Heart left ventricle (tissue), 16 donors: ENCODE measurements around the gene ITGB4. TPM values are rescaled to one million over a fixed set of nuclear protein-coding genes. Genes with fewer than 3 reads are reported as not detected.

Experiments
- ATAC-seq, 4 donors: fragments of 200-7000 bp; cut with Tn5 transposase; one replicate each; pipeline ENCODE4 v1.9.1; 2020 to 2022; ENCODE audit warnings: moderate library complexity in 4 of 4, mild to moderate bottlenecking in 3 of 4, moderate number of reproducible peaks in 1 of 4
- DNase-seq, 5 donors: peaks; one replicate each; pipeline ENCODE4 v3.0.0-alpha.2; 2020
- H3K27ac ChIP-seq, 12 donors: fragments of 200-600 bp; sonication (generic) in 4 of 12; one replicate each; pipeline versions ENCODE4 v1.5.0 to v1.8.0; 2016 to 2022; ENCODE audit warnings: mild to moderate bottlenecking in 2 of 12
- H3K27me3 ChIP-seq, 9 donors: fragments of 200-600 bp; sonication (generic) in 2 of 9; one replicate each; pipeline versions ENCODE4 v1.5.1 to v1.8.0; 2016 to 2022; ENCODE audit warnings: mild to moderate bottlenecking in 3 of 9
- H3K36me3 ChIP-seq, 9 donors: fragments of 200-600 bp; sonication (generic) in 2 of 9; one replicate each; pipeline versions ENCODE4 v1.5.0 to v1.8.0; 2018 to 2022; ENCODE audit warnings: mild to moderate bottlenecking in 2 of 9
- H3K4me1 ChIP-seq, 12 donors: fragments of 200-600 bp; sonication (generic) in 4 of 12; one replicate each; pipeline versions ENCODE4 v1.5.0 to v1.8.0; 2016 to 2022; ENCODE audit warnings: mild to moderate bottlenecking in 3 of 12
- H3K4me3 ChIP-seq, 12 donors: fragments of 200-600 bp; sonication (generic) in 4 of 12; one replicate each; pipeline versions ENCODE4 v1.5.0 to v1.8.0; 2017 to 2022; ENCODE audit warnings: mild to moderate bottlenecking in 9 of 12, moderate library complexity in 4 of 12
- H3K9me3 ChIP-seq, 12 donors: fragments of 200-600 bp; sonication (generic) in 4 of 12; one replicate each; pipeline versions ENCODE4 v1.5.0 to v1.8.0; 2016 to 2022; ENCODE audit warnings: mild to moderate bottlenecking in 1 of 12
- POLR2A ChIP-seq, 2 donors: fragments of 450-650 bp; IDR thresholded peaks; one replicate each; pipeline ENCODE4 v1.6.1; 2017; ENCODE audit warnings: antibody characterized with exemption in 2 of 2, mild to moderate bottlenecking in 2 of 2, moderate library complexity in 2 of 2
- WGBS, 4 donors: extraction: QIAGEN DNeasy Blood & Tissue Kit in 2 of 4; methylation state at CpG; one replicate each; pipeline versions ENCODE4 v1.1.5 to v1.1.7; 2013 to 2018; 5-methylcytosine and 5-hydroxymethylcytosine counted together
- intact Hi-C, 10 donors: fragments of 100-400 bp; cut with DNase I; formaldehyde crosslinking; loops; one replicate each; pipeline versions ENCODE4 v1.11.1 to v1.14.2; 2022
- polyA plus RNA-seq, 2 donors: library from polyadenylated mRNA; stranded (reverse); fragments of 200-250 nt; gene quantifications; one replicate each; pipeline ENCODE4 v1.2.3, GENCODE V29; 2013
- total RNA-seq, 9 donors: library from RNA; depleted of rRNA in 2 of 9; stranded (reverse); fragments of >200 nt in 2 of 9; fragmentation: NEBNext Ultra II Directional in 3 of 9; extraction: Animal tissue kit (Norgen Biotek cat#: 25700) in 3 of 9; gene quantifications; one replicate each; pipeline versions ENCODE4 v1.1.0 to v1.2.4, GENCODE V29; 2016 to 2023
- TF ChIP-seq, protein P1 (sequence below), 12 donors: fragments of 200-600 bp; sonication (generic) in 4 of 12; IDR thresholded peaks; one replicate each; pipeline versions ENCODE4 v1.5.0 to v1.8.0; 2018 to 2022; ENCODE audit warnings: antibody characterized with exemption in 12 of 12, mild to moderate bottlenecking in 5 of 12
- donor health status: ischemic (EF 13 %, LVEDD 7.1; RV severe dilation, severe dysfunction).
- donor health status: healthy with polysubstance abuse.
- donor health status: DM: no; HTN: yes; CAD: no.
- donor health status: DM: no; HTN: no; CAD: no.
- donor health status: ischemic (EF 25% LVEDD 6.9; RV normal size, moderate dysfunction).
- donor health status: ischemic (EF 25% LVEDD 5.7; RV mildly dilated, moderate dysfunction).
- donor health status: healthy.
- donor health status: DM: yes; HTN: yes; CAD: no.
- donor health status: ischemic (EF 35%, LVEDD 5.7; RV mildly dilated, moderate dysfunction).
- donor health status: nonischemic (EF 11% LVEDD 7.7; RV severe dilation, severe dysfunction).
- donor health status: DM: yes; HTN: yes; CAD: no.
- donor health status: PGD.
- donor health status: ischemic (EF 29% LVEDD 5.4; RV normal size, mild dysfunction).
- donor health status: nonischemic (EF 23%, LVEDD 6.1; RV moderate dilation, normal function).

ITGB4 gene
- total and polyA plus RNA-seq, 11 donors: 4.0 to 26.8 (median 10.0) TPM

DNA sequence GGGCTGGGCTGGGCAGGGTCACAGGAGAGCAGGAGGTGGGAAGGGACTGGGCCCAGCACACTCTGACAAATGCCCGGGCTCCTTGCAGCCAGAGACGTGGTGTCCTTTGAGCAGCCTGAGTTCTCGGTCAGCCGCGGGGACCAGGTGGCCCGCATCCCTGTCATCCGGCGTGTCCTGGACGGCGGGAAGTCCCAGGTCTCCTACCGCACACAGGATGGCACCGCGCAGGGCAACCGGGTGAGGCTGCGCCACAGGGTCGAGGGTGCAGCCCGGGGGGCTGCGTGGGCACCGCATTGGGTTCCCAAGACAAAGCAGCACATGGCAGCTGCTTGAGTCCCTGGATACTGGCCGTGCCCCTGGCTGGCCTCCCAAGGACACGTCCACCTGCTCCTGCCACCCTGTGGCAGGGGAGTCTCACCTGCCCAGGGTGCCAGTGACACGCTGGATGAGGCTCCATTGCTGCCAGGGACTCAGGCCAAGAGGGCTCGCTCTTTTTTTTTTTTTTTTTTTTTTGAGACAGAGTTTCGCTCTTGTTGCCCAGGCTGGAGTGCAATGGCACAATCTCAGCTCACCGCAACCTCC is 22.5 kb downstream of the ITGB4 start:
- H3K27ac ChIP-seq: no peak overlapping the region

DNA sequence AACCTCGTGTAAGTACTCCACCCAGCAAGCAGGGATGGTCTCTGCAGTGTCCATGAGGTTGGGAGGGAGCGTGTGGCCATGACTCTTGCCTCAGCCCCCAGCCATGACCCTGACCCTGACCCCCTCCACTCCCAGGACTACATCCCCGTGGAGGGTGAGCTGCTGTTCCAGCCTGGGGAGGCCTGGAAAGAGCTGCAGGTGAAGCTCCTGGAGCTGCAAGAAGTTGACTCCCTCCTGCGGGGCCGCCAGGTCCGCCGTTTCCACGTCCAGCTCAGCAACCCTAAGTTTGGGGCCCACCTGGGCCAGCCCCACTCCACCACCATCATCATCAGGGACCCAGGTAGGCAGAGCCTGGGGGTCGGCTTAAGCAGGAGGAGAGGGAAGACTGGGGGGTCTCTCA is 27.4 kb downstream of the ITGB4 start:
- ATAC-seq: no peak
- Histone ChIP-seq H3K27ac (no peak overlapping the region), H3K4me1 (peaks cover 0 to 26% (median 13%) of the 10 kb centered on the region in 12 donors), H3K9me3 (no peaks in the 10 kb centered on the region), H3K27me3 (no peaks in the 10 kb centered on the region), H3K36me3 (peaks cover 0 to 11% (median 0%) of the 10 kb centered on the region in 9 donors), H3K4me3 (no peak overlapping the region)
- intact Hi-C loops: loop anchor here (1.0 to 10.0 kb wide), 11 partner anchors 69 to 324 kb away; partner anchors contain the start of gene SMIM5 (in 7 of the 10)
- TF ChIP-seq POLR2A (IDR thresholded peaks at IDR 0.05): no peak
- TF ChIP-seq, protein P1, sequence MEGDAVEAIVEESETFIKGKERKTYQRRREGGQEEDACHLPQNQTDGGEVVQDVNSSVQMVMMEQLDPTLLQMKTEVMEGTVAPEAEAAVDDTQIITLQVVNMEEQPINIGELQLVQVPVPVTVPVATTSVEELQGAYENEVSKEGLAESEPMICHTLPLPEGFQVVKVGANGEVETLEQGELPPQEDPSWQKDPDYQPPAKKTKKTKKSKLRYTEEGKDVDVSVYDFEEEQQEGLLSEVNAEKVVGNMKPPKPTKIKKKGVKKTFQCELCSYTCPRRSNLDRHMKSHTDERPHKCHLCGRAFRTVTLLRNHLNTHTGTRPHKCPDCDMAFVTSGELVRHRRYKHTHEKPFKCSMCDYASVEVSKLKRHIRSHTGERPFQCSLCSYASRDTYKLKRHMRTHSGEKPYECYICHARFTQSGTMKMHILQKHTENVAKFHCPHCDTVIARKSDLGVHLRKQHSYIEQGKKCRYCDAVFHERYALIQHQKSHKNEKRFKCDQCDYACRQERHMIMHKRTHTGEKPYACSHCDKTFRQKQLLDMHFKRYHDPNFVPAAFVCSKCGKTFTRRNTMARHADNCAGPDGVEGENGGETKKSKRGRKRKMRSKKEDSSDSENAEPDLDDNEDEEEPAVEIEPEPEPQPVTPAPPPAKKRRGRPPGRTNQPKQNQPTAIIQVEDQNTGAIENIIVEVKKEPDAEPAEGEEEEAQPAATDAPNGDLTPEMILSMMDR (IDR thresholded peaks at IDR 0.05): no peak
- WGBS, 4 donors: 73 to 89% (median 81%) methylated on average over 9 of the region's 9 CpGs
- DNase-seq: no peak

More for the DNA sequence above, 22.5 kb downstream of the ITGB4 start:
- no peak overlapping the region for H3K4me3 ChIP-seq
- no peaks in the 10 kb centered on the region for H3K27me3 ChIP-seq
- H3K4me1 ChIP-seq: peaks cover 0 to 11% (median 5%) of the 10 kb centered on the region in 12 donors
- no peak for DNase-seq
- no peaks in the 10 kb centered on the region for H3K9me3 ChIP-seq
- WGBS, 4 donors: 93 to 94% (median 94%) methylated on average over 11 to 25 of the region's 25 CpGs
- ATAC-seq: no peak
- peaks cover 0 to 3% (median 0%) of the 10 kb centered on the region in 9 donors for H3K36me3 ChIP-seq
- TF ChIP-seq POLR2A (IDR thresholded peaks at IDR 0.05): no peak
- TF ChIP-seq, protein P1 (IDR thresholded peaks at IDR 0.05): no peak
- intact Hi-C loops: loop anchor here in 2 of 10 donors (10.0 kb wide), 1 partner anchor 319 kb away; no protein-coding TSS in a partner anchor

DNA sequence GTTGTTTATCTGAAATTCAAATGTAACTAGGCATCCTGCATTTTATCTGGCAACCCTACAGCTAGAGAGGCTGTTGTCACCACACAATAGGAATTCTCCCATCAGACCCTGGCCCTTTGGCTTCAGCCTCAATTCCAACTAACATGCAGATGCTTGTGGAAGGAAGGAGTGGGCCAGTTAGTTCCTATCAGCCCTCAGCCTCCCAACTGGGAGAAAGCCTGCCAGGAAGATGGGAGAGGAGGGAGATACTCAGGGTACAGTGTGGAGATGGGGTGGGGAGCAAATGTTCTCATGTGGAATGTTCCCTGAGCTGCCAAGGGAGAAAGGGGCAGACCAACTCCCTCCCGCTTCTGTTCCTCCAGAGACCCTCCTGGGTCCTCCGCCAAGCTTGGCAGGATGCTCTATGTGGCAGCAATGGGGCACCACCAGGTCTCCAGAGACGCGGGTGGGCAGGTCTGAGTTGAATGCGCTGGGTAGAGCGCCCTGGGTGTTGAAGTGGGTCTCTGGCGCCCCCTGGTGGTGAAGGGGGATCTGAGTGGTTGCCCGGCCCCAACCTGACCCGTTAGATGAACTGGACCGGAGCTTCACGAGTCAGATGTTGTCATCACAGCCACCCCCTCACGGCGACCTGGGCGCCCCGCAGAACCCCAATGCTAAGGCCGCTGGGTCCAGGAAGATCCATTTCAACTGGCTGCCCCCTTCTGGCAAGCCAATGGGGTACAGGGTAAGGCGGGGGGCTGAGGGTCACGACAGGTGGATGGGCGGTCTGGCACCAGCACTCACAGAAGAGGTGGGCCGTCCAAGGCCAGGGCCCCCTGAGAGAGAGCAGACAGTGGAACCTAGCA is 28.5 kb downstream of the ITGB4 start:
- WGBS, 4 donors: 14 to 27% (median 20%) methylated on average over 11 to 20 of the region's 20 CpGs
- ATAC-seq (peak; percentile 63 to 83 (median 70)), DNase-seq (peak; percentile 83 to 93 (median 84))
- TF ChIP-seq, protein P1 (IDR thresholded peaks at IDR 0.05): peak; percentile 88 to 99 (median 95)
- no peak for TF ChIP-seq POLR2A (IDR thresholded peaks at IDR 0.05)
- Histone ChIP-seq H3K36me3 (peaks cover 0 to 11% (median 0%) of the 10 kb centered on the region in 9 donors), H3K9me3 (no peaks in the 10 kb centered on the region), H3K27me3 (no peaks in the 10 kb centered on the region), H3K4me1 (peaks cover 0 to 36% (median 21%) of the 10 kb centered on the region in 12 donors), H3K4me3 (peak overlapping the region in 1 of 12 donors; percentile 5), H3K27ac (no peak overlapping the region)
- intact Hi-C loops: loop anchor here in 9 of 10 donors (1.0 to 10.0 kb wide), 10 partner anchors 70 to 325 kb away; partner anchors contain the start of gene SMIM5 (in 8 of the 9)
